ENCODE data around the gene SEMA4F.

DNA sequence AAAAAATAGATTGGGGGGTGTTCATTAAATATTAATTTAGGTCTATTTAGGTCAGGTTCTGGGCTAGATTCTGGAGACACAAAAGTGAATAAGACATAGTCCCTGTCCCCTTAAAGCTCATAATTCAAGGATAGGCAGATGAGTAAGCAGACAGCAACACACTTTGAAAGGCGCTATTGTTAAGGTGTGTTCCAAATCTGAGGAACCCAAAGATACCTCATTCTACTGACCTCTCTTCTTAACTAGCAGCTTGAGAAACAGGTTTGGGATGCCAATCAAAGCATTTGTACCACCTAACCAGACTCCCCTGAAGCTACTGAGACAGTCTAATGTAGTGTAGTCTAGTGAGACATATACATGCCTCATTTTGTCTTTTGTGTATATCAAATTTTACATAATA lies 34.8 kb downstream of the SEMA4F start:
- no peak for TF ChIP-seq POLR2A (IDR thresholded peaks at IDR 0.05; ENCODE audit: low read length)
- no peak for TF ChIP-seq GATA1 (IDR thresholded peaks at IDR 0.05; ENCODE audit: low read depth, low read length)
